Measurements from ENCODE around the gene PPARGC1A.

GRCh38 chr4:23906839-23907238, 17.0 kb upstream of the PPARGC1A start:
- no peak for TF ChIP-seq CTCF (IDR thresholded peaks at IDR 0.05; ENCODE audit: low read depth, low read length, poor library complexity, severe bottlenecking)
- no peak for TF ChIP-seq EZH2phosphoT487 (IDR thresholded peaks at IDR 0.05; ENCODE audit: borderline replicate concordance, low read length)

All from DOHH2 (cell line).